Kidney epithelial cell (primary cell): ENCODE results near the gene AFF1. TPM values are rescaled to one million over a fixed set of nuclear protein-coding genes. Genes with fewer than 3 reads are reported as not detected.

ENCODE experiments used
- DNase-seq: peaks from one replicate; pipeline ENCODE4 v3.0.0-alpha.2; 2010; ENCODE audit warnings: low read depth
- H3K27me3 ChIP-seq: 2 replicates; pipeline ENCODE4 v1.6.0; 2011; ENCODE audit warnings: low read length; ENCODE audit not compliant: control insufficient read depth, insufficient read depth
- H3K36me3 ChIP-seq: 2 replicates; pipeline ENCODE4 v1.5.1; 2011; ENCODE audit warnings: low read length; ENCODE audit not compliant: control insufficient read depth, insufficient read depth
- H3K4me3 ChIP-seq: 2 replicates; pipeline ENCODE4 v1.5.1; 2011; ENCODE audit warnings: low read depth, mild to moderate bottlenecking, control low read depth, low read length
- CTCF ChIP-seq: IDR thresholded peaks from 2 replicates; pipeline ENCODE4 v1.5.1; 2011; ENCODE audit warnings: mild to moderate bottlenecking, moderate library complexity, low read length, control low read depth, inconsistent platforms; ENCODE audit not compliant: insufficient read depth, poor library complexity, severe bottlenecking
- total RNA-seq: library from RNA; depleted of rRNA; stranded (reverse); fragments of >200 nt; gene quantifications from 2 replicates; pipeline ENCODE4 v1.2.3, GENCODE V29; 2015

AFF1 gene
- total RNA-seq, 1 donor from 2014 or later, result 16.9 TPM

DNA sequence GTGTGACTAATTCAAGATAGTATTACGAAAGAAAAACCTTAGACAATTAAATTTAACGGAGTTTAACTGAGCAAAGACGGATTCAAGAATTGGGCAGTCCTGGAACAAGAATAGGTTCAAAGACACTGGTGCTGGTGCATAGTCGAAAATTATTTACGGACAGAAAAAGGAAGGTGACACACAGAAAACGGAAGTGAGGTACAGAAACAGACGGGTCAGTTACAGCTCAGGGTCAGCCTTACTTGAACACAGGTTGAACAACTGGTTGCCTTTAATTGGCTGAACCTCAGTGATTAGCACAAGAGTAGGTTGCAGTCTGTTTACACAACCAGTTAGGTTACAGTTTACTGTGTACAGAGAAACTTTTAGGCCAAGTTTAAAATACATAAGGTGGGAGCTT is 254.1 kb downstream of the AFF1 start:
- H3K36me3 ChIP-seq, result no peaks in the 10 kb centered on the region
- TF ChIP-seq CTCF, result no peak
- H3K4me3 ChIP-seq, result no peak overlapping the region
- no peaks in the 10 kb centered on the region for H3K27me3 ChIP-seq
- no peak for DNase-seq

Other genes with a start within 250 kb of the AFF1 start
- not detected in 2 replicates for gene SLC10A6, start 85.6 kb upstream of the AFF1 start, total RNA-seq
- 0.71 TPM in 1 of 2 replicates, not detected in the other for gene C4orf36, start 42.6 kb upstream of the AFF1 start, total RNA-seq